ENCODE results near the gene CRYGC. TPM values are rescaled to one million over a fixed set of nuclear protein-coding genes. Genes with fewer than 3 reads are reported as not detected.

Gene CRYGC
- total RNA-seq, 2 experiments from 2014 or later = not detected

- H3K36me3 ChIP-seq (ENCODE audit: insufficient read depth, low read length) = no peaks in the 10 kb centered on the region
- H3K36me3 Mint-ChIP-seq (ENCODE audit: low read depth) = no peaks in the 10 kb centered on the region
- no peaks in the 10 kb centered on the region for H3K9me3 Mint-ChIP-seq
- H3K9me3 ChIP-seq (ENCODE audit: control insufficient read depth in 1 of 2, insufficient read depth in 1 of 2, low read length in 2 of 2) = no peaks in the 10 kb centered on the region
- H3K27ac ChIP-seq (ENCODE audit: low read depth in 1 of 2, low read length in 2 of 2) = no peak overlapping the region
- no peak overlapping the region for H3K4me3 ChIP-seq (ENCODE audit: low read length)
- H3K27me3 ChIP-seq (ENCODE audit: control insufficient read depth in 1 of 2, insufficient read depth in 2 of 2, low read length in 2 of 2) = peaks cover 0 to 15% of the 10 kb centered on the region in 2 experiments
- no peaks in the 10 kb centered on the region for H3K4me1 ChIP-seq (ENCODE audit: insufficient read depth, low read length)
- ATAC-seq (ENCODE audit: poor library complexity) (peak; percentile 99), DNase-seq (peak; percentile 27 to 75 (median 46))
- no peak overlapping the region for H3K27ac Mint-ChIP-seq
- intact Hi-C loops (cut with DNase I, micrococcal nuclease) = loop anchor here (5.0 to 10.0 kb wide), 2 partner anchors 92 to 160 kb away; partner anchors contain the start of gene PIKFYVE (in 1 of the 2)
- TF ChIP-seq, protein P1, sequence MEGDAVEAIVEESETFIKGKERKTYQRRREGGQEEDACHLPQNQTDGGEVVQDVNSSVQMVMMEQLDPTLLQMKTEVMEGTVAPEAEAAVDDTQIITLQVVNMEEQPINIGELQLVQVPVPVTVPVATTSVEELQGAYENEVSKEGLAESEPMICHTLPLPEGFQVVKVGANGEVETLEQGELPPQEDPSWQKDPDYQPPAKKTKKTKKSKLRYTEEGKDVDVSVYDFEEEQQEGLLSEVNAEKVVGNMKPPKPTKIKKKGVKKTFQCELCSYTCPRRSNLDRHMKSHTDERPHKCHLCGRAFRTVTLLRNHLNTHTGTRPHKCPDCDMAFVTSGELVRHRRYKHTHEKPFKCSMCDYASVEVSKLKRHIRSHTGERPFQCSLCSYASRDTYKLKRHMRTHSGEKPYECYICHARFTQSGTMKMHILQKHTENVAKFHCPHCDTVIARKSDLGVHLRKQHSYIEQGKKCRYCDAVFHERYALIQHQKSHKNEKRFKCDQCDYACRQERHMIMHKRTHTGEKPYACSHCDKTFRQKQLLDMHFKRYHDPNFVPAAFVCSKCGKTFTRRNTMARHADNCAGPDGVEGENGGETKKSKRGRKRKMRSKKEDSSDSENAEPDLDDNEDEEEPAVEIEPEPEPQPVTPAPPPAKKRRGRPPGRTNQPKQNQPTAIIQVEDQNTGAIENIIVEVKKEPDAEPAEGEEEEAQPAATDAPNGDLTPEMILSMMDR (IDR thresholded peaks at IDR 0.05) = peak; percentile 86
- H3K4me1 Mint-ChIP-seq (ENCODE audit: low read depth) = peaks cover 5% of the 10 kb centered on the region
- CTCF ChIA-PET = interaction anchor here (0.7 to 1.5 kb wide), 3 partner anchors 10 to 964 kb away, joined by 3 to 4 read pairs (median 3); no protein-coding TSS in a partner anchor
- peaks cover 12% of the 10 kb centered on the region for H3K27me3 Mint-ChIP-seq
- no peak overlapping the region for H3K4me3 Mint-ChIP-seq
- POLR2A ChIA-PET = interaction anchor here (0.6 kb wide), 1 partner anchor 16 kb away, joined by 5 read pairs; no protein-coding TSS in a partner anchor
These were observed 45.6 kb upstream of the CRYGC start for GRCh38 chr2:208175069-208175839.

DNA sequence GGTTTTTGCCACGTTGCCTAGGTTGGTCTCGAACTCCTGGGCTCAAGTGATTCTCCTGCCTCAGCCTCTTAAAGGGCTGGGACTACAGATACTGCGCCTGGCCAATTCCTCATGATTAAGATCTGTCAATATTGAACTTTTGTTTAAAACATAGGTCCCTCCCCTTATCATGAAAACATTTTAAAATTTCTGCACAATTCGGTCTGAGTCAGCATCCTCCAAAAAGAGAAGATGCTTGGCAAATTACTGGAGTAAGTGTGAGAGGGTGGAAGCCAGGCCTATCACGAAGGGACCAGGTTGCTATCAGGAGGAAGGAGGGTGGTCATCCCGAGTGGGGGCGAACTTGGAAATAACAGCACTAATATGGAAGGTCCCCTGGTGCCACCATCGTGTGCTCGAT is 44.5 kb upstream of the CRYGC start:
- no peak overlapping the region for H3K4me3 Mint-ChIP-seq
- peaks cover 5% of the 10 kb centered on the region for H3K4me1 Mint-ChIP-seq (ENCODE audit: low read depth)
- intact Hi-C loops (cut with DNase I, micrococcal nuclease) = loop anchor here in 1 of 2 experiments (5.0 to 10.0 kb wide), 2 partner anchors 78 to 161 kb away; no protein-coding TSS in a partner anchor
- POLR2A ChIA-PET = no interaction called here
- Histone ChIP-seq H3K27me3 (ENCODE audit: control insufficient read depth in 1 of 2, insufficient read depth in 2 of 2, low read length in 2 of 2) (peaks cover 0 to 17% of the 10 kb centered on the region in 2 experiments), H3K4me3 (ENCODE audit: low read length) (no peak overlapping the region), H3K36me3 (ENCODE audit: insufficient read depth, low read length) (no peaks in the 10 kb centered on the region), H3K9me3 (ENCODE audit: control insufficient read depth in 1 of 2, insufficient read depth in 1 of 2, low read length in 2 of 2) (no peaks in the 10 kb centered on the region), H3K4me1 (ENCODE audit: insufficient read depth, low read length) (no peaks in the 10 kb centered on the region), H3K27ac (ENCODE audit: low read depth in 1 of 2, low read length in 2 of 2) (no peak overlapping the region)
- no peak for ATAC-seq (ENCODE audit: poor library complexity)
- CTCF ChIA-PET = no interaction called here
- TF ChIP-seq, protein P1 (IDR thresholded peaks at IDR 0.05) = no peak
- H3K36me3 Mint-ChIP-seq (ENCODE audit: low read depth) = no peaks in the 10 kb centered on the region
- no peak overlapping the region for H3K27ac Mint-ChIP-seq
- no peak for DNase-seq
- H3K27me3 Mint-ChIP-seq = peaks cover 12% of the 10 kb centered on the region
- no peaks in the 10 kb centered on the region for H3K9me3 Mint-ChIP-seq

DNA sequence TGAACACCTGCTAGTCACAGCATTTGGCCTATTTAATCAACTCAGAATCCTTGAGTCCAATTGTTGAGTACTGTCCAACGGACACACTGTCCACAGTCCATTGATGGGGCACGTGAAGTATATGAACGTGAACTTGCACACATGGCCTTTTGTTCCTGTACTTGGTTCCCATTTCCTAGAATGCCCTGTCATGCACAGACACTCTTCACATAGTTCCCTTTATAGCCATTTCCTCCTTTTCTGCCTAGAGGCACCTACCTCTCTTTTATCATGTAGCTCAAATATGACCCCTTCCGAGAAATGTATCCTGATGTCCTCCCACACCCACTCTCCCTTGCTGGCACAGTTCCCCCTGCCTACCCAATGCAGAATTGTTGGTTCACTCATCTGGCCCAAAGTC is 42.5 kb upstream of the CRYGC start:
- no peak overlapping the region for H3K27ac ChIP-seq (ENCODE audit: low read depth in 1 of 2, low read length in 2 of 2)
- POLR2A ChIA-PET = no interaction called here
- H3K9me3 ChIP-seq (ENCODE audit: control insufficient read depth in 1 of 2, insufficient read depth in 1 of 2, low read length in 2 of 2) = no peaks in the 10 kb centered on the region
- no peaks in the 10 kb centered on the region for H3K36me3 ChIP-seq (ENCODE audit: insufficient read depth, low read length)
- H3K4me3 ChIP-seq (ENCODE audit: low read length) = no peak overlapping the region
- ATAC-seq (ENCODE audit: poor library complexity) (no peak), DNase-seq (peak in 2 of 14 experiments; percentile 18 to 29)
- H3K4me1 Mint-ChIP-seq (ENCODE audit: low read depth) = peaks cover 5% of the 10 kb centered on the region
- H3K4me1 ChIP-seq (ENCODE audit: insufficient read depth, low read length) = no peaks in the 10 kb centered on the region
- intact Hi-C loops (cut with DNase I, micrococcal nuclease) = loop anchor here in 1 of 2 experiments (5.0 to 10.0 kb wide), 2 partner anchors 80 to 163 kb away; no protein-coding TSS in a partner anchor
- H3K4me3 Mint-ChIP-seq = no peak overlapping the region
- H3K27me3 ChIP-seq (ENCODE audit: control insufficient read depth in 1 of 2, insufficient read depth in 2 of 2, low read length in 2 of 2) = peaks cover 0 to 17% of the 10 kb centered on the region in 2 experiments
- no peaks in the 10 kb centered on the region for H3K36me3 Mint-ChIP-seq (ENCODE audit: low read depth)
- H3K27me3 Mint-ChIP-seq = peaks cover 12% of the 10 kb centered on the region
- no peaks in the 10 kb centered on the region for H3K9me3 Mint-ChIP-seq
- no peak overlapping the region for H3K27ac Mint-ChIP-seq
- CTCF ChIA-PET = no interaction called here
- TF ChIP-seq, protein P1 (IDR thresholded peaks at IDR 0.05) = no peak

Measured in CD4-positive, alpha-beta T cell (primary cell).